ENCODE data around the gene ASB9. TPM values are rescaled to one million over a fixed set of nuclear protein-coding genes. Genes with fewer than 3 reads are reported as not detected.

The ASB9 gene
- total and polyA plus RNA-seq, 4 donors: 2.4 to 11.3 (median 2.9) TPM

DNA sequence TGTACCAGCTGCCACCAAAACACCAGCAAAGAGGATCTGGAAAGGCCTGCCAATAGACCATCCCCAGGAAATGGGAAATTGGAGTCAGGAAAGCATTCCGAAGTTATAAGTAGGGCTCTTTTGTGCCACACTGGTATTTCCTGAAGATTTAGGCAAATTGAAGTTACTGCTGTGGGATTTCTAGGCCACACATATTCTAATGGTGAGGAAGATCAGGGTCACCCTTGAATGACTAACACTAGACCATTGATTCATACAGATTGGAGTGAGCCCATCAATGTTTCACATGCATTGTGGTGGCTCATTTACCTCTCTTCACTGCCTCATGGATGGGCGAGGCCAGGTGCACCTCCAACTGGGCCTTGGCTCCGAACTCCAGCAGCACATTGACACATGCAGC, 23.0 kb upstream of the ASB9 start:
- H3K27me3 ChIP-seq (ENCODE audit: control insufficient read depth in 4 of 4, insufficient read depth in 4 of 4, low read length in 3 of 4): peaks cover 0 to 2% (median 0%) of the 10 kb centered on the region in 4 donors
- H3K4me3 ChIP-seq (ENCODE audit: low read depth in 1 of 3, low read length in 3 of 3): no peak overlapping the region
- DNase-seq (ENCODE audit: low spot score): no peak
- H3K4me1 ChIP-seq (ENCODE audit: control insufficient read depth in 4 of 4, insufficient read depth in 4 of 4, low read length in 3 of 4): no peaks in the 10 kb centered on the region
- no peaks in the 10 kb centered on the region for H3K36me3 ChIP-seq (ENCODE audit: control insufficient read depth in 4 of 4, insufficient read depth in 3 of 4, low read depth in 1 of 4, low read length in 3 of 4)
- TF ChIP-seq NR2F2 (IDR thresholded peaks at IDR 0.05) (no peak), SP1 (IDR thresholded peaks at IDR 0.05) (no peak), JUND (IDR thresholded peaks at IDR 0.05) (no peak), RXRA (IDR thresholded peaks at IDR 0.05) (no peak), EGR1 (IDR thresholded peaks at IDR 0.05; ENCODE audit: low read depth in 2 of 2) (no peak), HNF4A (conservative IDR thresholded peaks at IDR 0.05) (no peak), FOXA1 (IDR thresholded peaks at IDR 0.05) (no peak), YY1 (IDR thresholded peaks at IDR 0.05) (no peak), RAD21 (IDR thresholded peaks at IDR 0.05) (no peak), HNF4G (IDR thresholded peaks at IDR 0.05) (no peak), TAF1 (conservative IDR thresholded peaks at IDR 0.05) (no peak), FOXA2 (IDR thresholded peaks at IDR 0.05) (no peak)
- TF ChIP-seq, protein P1, sequence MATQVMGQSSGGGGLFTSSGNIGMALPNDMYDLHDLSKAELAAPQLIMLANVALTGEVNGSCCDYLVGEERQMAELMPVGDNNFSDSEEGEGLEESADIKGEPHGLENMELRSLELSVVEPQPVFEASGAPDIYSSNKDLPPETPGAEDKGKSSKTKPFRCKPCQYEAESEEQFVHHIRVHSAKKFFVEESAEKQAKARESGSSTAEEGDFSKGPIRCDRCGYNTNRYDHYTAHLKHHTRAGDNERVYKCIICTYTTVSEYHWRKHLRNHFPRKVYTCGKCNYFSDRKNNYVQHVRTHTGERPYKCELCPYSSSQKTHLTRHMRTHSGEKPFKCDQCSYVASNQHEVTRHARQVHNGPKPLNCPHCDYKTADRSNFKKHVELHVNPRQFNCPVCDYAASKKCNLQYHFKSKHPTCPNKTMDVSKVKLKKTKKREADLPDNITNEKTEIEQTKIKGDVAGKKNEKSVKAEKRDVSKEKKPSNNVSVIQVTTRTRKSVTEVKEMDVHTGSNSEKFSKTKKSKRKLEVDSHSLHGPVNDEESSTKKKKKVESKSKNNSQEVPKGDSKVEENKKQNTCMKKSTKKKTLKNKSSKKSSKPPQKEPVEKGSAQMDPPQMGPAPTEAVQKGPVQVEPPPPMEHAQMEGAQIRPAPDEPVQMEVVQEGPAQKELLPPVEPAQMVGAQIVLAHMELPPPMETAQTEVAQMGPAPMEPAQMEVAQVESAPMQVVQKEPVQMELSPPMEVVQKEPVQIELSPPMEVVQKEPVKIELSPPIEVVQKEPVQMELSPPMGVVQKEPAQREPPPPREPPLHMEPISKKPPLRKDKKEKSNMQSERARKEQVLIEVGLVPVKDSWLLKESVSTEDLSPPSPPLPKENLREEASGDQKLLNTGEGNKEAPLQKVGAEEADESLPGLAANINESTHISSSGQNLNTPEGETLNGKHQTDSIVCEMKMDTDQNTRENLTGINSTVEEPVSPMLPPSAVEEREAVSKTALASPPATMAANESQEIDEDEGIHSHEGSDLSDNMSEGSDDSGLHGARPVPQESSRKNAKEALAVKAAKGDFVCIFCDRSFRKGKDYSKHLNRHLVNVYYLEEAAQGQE (IDR thresholded peaks at IDR 0.05): no peak
- TF ChIP-seq, protein P2, sequence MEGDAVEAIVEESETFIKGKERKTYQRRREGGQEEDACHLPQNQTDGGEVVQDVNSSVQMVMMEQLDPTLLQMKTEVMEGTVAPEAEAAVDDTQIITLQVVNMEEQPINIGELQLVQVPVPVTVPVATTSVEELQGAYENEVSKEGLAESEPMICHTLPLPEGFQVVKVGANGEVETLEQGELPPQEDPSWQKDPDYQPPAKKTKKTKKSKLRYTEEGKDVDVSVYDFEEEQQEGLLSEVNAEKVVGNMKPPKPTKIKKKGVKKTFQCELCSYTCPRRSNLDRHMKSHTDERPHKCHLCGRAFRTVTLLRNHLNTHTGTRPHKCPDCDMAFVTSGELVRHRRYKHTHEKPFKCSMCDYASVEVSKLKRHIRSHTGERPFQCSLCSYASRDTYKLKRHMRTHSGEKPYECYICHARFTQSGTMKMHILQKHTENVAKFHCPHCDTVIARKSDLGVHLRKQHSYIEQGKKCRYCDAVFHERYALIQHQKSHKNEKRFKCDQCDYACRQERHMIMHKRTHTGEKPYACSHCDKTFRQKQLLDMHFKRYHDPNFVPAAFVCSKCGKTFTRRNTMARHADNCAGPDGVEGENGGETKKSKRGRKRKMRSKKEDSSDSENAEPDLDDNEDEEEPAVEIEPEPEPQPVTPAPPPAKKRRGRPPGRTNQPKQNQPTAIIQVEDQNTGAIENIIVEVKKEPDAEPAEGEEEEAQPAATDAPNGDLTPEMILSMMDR (IDR thresholded peaks at IDR 0.05; ENCODE audit: low read depth, low read length, missing input control): no peak
- TF ChIP-seq, protein P3, sequence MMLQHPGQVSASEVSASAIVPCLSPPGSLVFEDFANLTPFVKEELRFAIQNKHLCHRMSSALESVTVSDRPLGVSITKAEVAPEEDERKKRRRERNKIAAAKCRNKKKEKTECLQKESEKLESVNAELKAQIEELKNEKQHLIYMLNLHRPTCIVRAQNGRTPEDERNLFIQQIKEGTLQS (IDR thresholded peaks at IDR 0.05): no peak
- TF ChIP-seq, protein P4, sequence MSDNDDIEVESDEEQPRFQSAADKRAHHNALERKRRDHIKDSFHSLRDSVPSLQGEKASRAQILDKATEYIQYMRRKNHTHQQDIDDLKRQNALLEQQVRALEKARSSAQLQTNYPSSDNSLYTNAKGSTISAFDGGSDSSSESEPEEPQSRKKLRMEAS (IDR thresholded peaks at IDR 0.05): no peak
- H3K9ac ChIP-seq (ENCODE audit: low read depth in 1 of 2, low read length in 2 of 2): no peak overlapping the region
- H3K27ac ChIP-seq (ENCODE audit: low read depth in 1 of 2, low read length in 2 of 2): no peak overlapping the region
- whole genome bisulfite sequencing: 92% methylated on average over 3 of the region's 3 CpGs
- H3K9me3 ChIP-seq (ENCODE audit: control insufficient read depth in 4 of 4, low read length in 3 of 4): no peaks in the 10 kb centered on the region

DNA sequence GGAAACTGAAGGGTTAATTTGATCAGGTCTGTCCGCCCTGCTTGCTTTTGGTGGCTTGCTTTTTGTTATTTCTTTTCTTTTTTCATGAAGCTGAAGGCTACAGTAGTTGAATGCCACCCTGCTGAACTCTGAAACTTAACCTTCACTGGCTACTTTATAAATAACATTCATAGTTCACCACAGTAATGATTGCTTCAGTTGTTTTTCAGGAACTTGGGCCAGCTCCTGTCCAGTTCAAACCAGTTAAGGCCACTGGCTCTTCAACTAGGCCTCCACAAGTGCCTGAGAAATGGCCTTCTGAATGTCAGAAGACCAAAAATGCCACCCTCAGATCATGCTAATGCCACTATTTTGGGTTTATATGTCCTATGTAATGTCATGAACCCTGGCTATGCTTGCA, 7.7 kb upstream of the ASB9 start:
- peaks cover 0 to 6% (median 2%) of the 10 kb centered on the region in 4 donors for H3K4me1 ChIP-seq (ENCODE audit: control insufficient read depth in 4 of 4, insufficient read depth in 4 of 4, low read length in 3 of 4)
- H3K27ac ChIP-seq (ENCODE audit: low read depth in 1 of 2, low read length in 2 of 2): peak overlapping the region; percentile 76 to 93
- no peaks in the 10 kb centered on the region for H3K9me3 ChIP-seq (ENCODE audit: control insufficient read depth in 4 of 4, low read length in 3 of 4)
- DNase-seq (ENCODE audit: low spot score): no peak
- peak overlapping the region in 1 of 2 donors; percentile 59 for H3K9ac ChIP-seq (ENCODE audit: low read depth in 1 of 2, low read length in 2 of 2)
- no peaks in the 10 kb centered on the region for H3K27me3 ChIP-seq (ENCODE audit: control insufficient read depth in 4 of 4, insufficient read depth in 4 of 4, low read length in 3 of 4)
- H3K4me3 ChIP-seq (ENCODE audit: low read depth in 1 of 3, low read length in 3 of 3): no peak overlapping the region
- 21% methylated on average over 1 of the region's 1 CpG for WGBS
- no peaks in the 10 kb centered on the region for H3K36me3 ChIP-seq (ENCODE audit: control insufficient read depth in 4 of 4, insufficient read depth in 3 of 4, low read depth in 1 of 4, low read length in 3 of 4)
- TF ChIP-seq, protein P2 (IDR thresholded peaks at IDR 0.05; ENCODE audit: low read depth, low read length, missing input control): no peak
- TF ChIP-seq FOXA1 (IDR thresholded peaks at IDR 0.05): no peak
- no peak for TF ChIP-seq TAF1 (conservative IDR thresholded peaks at IDR 0.05)
- TF ChIP-seq, protein P5, sequence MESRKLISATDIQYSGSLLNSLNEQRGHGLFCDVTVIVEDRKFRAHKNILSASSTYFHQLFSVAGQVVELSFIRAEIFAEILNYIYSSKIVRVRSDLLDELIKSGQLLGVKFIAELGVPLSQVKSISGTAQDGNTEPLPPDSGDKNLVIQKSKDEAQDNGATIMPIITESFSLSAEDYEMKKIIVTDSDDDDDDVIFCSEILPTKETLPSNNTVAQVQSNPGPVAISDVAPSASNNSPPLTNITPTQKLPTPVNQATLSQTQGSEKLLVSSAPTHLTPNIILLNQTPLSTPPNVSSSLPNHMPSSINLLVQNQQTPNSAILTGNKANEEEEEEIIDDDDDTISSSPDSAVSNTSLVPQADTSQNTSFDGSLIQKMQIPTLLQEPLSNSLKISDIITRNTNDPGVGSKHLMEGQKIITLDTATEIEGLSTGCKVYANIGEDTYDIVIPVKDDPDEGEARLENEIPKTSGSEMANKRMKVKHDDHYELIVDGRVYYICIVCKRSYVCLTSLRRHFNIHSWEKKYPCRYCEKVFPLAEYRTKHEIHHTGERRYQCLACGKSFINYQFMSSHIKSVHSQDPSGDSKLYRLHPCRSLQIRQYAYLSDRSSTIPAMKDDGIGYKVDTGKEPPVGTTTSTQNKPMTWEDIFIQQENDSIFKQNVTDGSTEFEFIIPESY (IDR thresholded peaks at IDR 0.05): peak; percentile 46
- TF ChIP-seq JUND (IDR thresholded peaks at IDR 0.05): peak in 1 of 2 donors; percentile 36
- TF ChIP-seq HNF4A (conservative IDR thresholded peaks at IDR 0.05): peak; percentile 16 to 64
- TF ChIP-seq NR2F2 (IDR thresholded peaks at IDR 0.05): no peak
- no peak for TF ChIP-seq EGR1 (IDR thresholded peaks at IDR 0.05; ENCODE audit: low read depth in 2 of 2)
- no peak for TF ChIP-seq HNF4G (IDR thresholded peaks at IDR 0.05)
- TF ChIP-seq YY1 (IDR thresholded peaks at IDR 0.05): peak; percentile 61
- TF ChIP-seq RAD21 (IDR thresholded peaks at IDR 0.05): no peak
- TF ChIP-seq, protein P4 (IDR thresholded peaks at IDR 0.05): peak; percentile 26
- TF ChIP-seq, protein P1 (IDR thresholded peaks at IDR 0.05): peak; percentile 39
- peak; percentile 39 for TF ChIP-seq SP1 (IDR thresholded peaks at IDR 0.05)
